GM10248 (cell line): ENCODE measurements around the gene TRMT2A.
"Not testable (repeated sequence)": the region's sequence is repeated elsewhere in the genome, so short reads cannot be mapped to it uniquely, and the experiment has no call there.

ENCODE experiments used
- CTCF ChIA-PET: fragments of 300-600 bp; sonication (Branson Sonifier 250); formaldehyde crosslinking; extraction: SDS; loops from one replicate; lab custom pipeline; 2021; ENCODE audit warnings: antibody characterized with exemption; lab: Yijun Ruan, JAX
- POLR2A ChIA-PET: fragments of 350-650 bp; sonication (Branson Sonifier 250); formaldehyde crosslinking; extraction: SDS; loops from one replicate; lab custom pipeline; 2020; ENCODE audit warnings: antibody characterized with exemption; lab: Yijun Ruan, JAX
- DNase-seq: peaks from one replicate; pipeline ENCODE4 v3.0.0; 2012; ENCODE audit errors: extremely low spot score
- CTCF ChIP-seq: IDR thresholded peaks from 2 replicates; pipeline ENCODE4 v1.5.1; 2012; ENCODE audit warnings: mild to moderate bottlenecking, low read depth; ENCODE audit errors: extremely low read depth, missing control alignments, control extremely low read depth

TRMT2A gene

GRCh38 chr22:20079745-20080444 is 37.1 kb downstream of the TRMT2A start, which contains the start of gene DGCR8:
TSS of gene DGCR8 (plus strand) at chr22:20080241. CDS start at chr22:20085964, 5,723 bp downstream.
- no peak for TF ChIP-seq CTCF
- peak; percentile 97 for DNase-seq
- CTCF ChIA-PET, result interaction anchor here (1.0 kb wide), 1 partner anchor 350 kb away, joined by 3 read pairs; no protein-coding TSS in a partner anchor
- POLR2A ChIA-PET, result no interaction called here

- no peak for DNase-seq
- TF ChIP-seq CTCF, result no peak
- POLR2A ChIA-PET, result no interaction called here
- CTCF ChIA-PET, result no interaction called here
These were observed 40.3 kb downstream of the TRMT2A start for GRCh38 chr22:20076627-20077172.

GRCh38 chr22:20071524-20071972 is 45.5 kb downstream of the TRMT2A start:
- CTCF ChIA-PET, result no interaction called here
- DNase-seq, result no peak
- POLR2A ChIA-PET, result interaction anchor here (0.7 kb wide), 1 partner anchor 994 kb away, joined by 4 read pairs; no protein-coding TSS in a partner anchor
- no peak for TF ChIP-seq CTCF

GRCh38 chr22:20069331-20070042 is 47.5 kb downstream of the TRMT2A start:
- TF ChIP-seq CTCF, result no peak
- CTCF ChIA-PET, result no interaction called here
- POLR2A ChIA-PET, result no interaction called here
- DNase-seq, result no peak

GRCh38 chr22:20068640-20069039 is 48.4 kb downstream of the TRMT2A start:
- ChIA-PET POLR2A (no interaction called here), CTCF (no interaction called here)
- DNase-seq, result no peak
- TF ChIP-seq CTCF, result no peak

GRCh38 chr22:20067384-20067682 is 49.7 kb downstream of the TRMT2A start:
- POLR2A ChIA-PET, DNase-seq: not testable (repeated sequence)
- CTCF ChIA-PET, result interaction anchor here (1.4 kb wide), 1 partner anchor 28 kb away, joined by 5 read pairs; no protein-coding TSS in a partner anchor
